ENCODE measurements around the gene ANKRD27. TPM values are rescaled to one million over a fixed set of nuclear protein-coding genes. Genes with fewer than 3 reads are reported as not detected.
A peak's percentile ranks its signal among the peaks of the same experiment; 100 is the strongest.
"Not testable (repeated sequence)": the region's sequence is repeated elsewhere in the genome, so short reads cannot be mapped to it uniquely, and the experiment has no call there.

ANKRD27 gene
- polyA plus RNA-seq, 1 experiment = 28.7 TPM

DNA sequence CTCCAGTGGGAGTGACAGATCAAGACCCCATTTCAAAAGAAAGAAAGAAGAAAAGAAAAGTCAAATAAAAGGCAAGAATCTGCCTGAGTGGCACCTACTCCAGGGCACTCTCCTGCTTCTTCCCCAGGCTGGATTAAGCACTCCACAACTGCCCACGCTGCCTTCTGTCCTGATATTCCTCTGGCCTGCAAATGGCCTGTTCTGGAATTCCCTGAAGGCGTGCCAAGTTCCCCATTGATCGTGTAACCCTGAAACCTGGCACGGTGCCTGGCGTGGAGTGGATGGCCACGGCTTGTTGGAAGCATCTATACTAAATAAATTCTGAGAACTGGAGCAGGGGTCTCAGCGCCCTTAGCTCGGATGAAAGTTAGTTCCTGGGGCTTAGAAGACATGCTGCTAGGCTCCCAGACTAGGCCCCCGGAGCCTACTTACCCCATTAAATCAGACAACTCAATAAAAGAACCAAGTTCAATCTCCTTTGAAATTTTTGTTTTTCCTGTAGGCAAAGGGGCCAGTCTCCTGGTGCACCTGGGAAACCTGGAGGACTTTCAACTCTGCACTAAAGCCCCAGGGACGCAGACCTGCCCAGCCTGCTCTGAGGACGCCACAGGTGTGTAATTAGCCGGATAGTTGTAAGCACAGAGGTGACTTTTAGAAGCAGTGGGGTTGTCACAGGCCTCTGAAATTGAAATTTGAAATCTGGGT, 21.9 kb downstream of the ANKRD27 start:
- DNase-seq (ENCODE audit: low read depth, low spot score) = peak; percentile 65
- H3K27me3 ChIP-seq (ENCODE audit: control insufficient read depth, insufficient read depth, low read length) = no peaks in the 10 kb centered on the region
- ChIA-PET POLR2A (no interaction called here), CTCF (no interaction called here)
- TF ChIP-seq, protein P1, sequence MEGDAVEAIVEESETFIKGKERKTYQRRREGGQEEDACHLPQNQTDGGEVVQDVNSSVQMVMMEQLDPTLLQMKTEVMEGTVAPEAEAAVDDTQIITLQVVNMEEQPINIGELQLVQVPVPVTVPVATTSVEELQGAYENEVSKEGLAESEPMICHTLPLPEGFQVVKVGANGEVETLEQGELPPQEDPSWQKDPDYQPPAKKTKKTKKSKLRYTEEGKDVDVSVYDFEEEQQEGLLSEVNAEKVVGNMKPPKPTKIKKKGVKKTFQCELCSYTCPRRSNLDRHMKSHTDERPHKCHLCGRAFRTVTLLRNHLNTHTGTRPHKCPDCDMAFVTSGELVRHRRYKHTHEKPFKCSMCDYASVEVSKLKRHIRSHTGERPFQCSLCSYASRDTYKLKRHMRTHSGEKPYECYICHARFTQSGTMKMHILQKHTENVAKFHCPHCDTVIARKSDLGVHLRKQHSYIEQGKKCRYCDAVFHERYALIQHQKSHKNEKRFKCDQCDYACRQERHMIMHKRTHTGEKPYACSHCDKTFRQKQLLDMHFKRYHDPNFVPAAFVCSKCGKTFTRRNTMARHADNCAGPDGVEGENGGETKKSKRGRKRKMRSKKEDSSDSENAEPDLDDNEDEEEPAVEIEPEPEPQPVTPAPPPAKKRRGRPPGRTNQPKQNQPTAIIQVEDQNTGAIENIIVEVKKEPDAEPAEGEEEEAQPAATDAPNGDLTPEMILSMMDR (IDR thresholded peaks at IDR 0.05; ENCODE audit: low read depth, low read length) = no peak
- H3K27ac ChIP-seq (ENCODE audit: low read depth, low read length) = peak overlapping the region; percentile 11
- no peaks in the 10 kb centered on the region for H3K9me3 ChIP-seq (ENCODE audit: control insufficient read depth, insufficient read depth, low read length)
- no peak overlapping the region for H3K4me3 ChIP-seq (ENCODE audit: low read depth, low read length)

DNA sequence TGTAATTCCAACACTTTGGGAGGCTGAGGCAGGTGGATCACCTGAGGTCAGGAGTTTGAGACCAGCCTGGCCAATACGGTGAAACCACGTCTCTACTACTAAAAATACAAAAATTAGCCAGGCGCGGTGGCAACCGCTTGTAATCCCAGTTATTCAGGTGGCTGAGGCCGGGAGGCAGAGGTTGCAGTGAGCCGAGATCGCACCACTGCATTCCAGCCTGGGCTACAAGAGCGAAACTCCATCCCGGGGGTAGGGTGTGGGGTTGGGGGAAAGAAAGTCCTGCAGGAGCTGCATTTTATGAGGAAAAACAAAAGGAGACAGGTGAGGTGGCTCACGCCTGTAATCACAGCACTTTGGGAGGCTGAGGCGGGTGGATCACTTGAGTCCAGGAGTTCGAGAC, 22.6 kb downstream of the ANKRD27 start:
- POLR2A ChIA-PET = interaction anchor here (0.6 kb wide), 1 partner anchor 425 kb away, joined by 4 read pairs; no protein-coding TSS in a partner anchor
- H3K9me3 ChIP-seq (ENCODE audit: control insufficient read depth, insufficient read depth, low read length); H3K27me3 ChIP-seq (ENCODE audit: control insufficient read depth, insufficient read depth, low read length); DNase-seq (ENCODE audit: low read depth, low spot score); CTCF ChIA-PET; H3K27ac ChIP-seq (ENCODE audit: low read depth, low read length); H3K4me3 ChIP-seq (ENCODE audit: low read depth, low read length): not testable (repeated sequence)

DNA sequence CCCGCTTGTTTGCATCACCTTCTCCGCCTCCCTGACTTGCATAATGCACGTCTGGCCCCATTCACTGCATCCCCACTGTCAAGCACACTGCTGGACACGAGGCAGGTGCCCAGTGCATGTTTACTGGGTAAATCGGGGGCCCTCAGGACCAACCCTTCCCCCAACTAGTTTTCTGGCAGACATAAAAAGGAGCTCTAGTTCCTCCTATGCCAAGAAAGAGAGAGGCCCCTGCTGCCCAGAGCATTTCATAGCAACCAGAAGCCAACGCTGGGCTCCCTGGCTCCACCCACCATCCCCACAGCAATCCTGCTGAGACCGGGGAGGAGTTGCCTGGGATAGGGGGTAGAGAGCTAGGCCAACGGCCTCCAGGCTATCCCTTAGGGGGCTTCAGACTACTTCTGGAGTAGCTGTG, 23.2 kb downstream of the ANKRD27 start:
- ChIA-PET POLR2A (interaction anchor here (0.6 kb wide), 1 partner anchor 425 kb away, joined by 4 read pairs; no protein-coding TSS in a partner anchor), CTCF (no interaction called here)
- Histone ChIP-seq H3K9me3 (ENCODE audit: control insufficient read depth, insufficient read depth, low read length) (no peaks in the 10 kb centered on the region), H3K27me3 (ENCODE audit: control insufficient read depth, insufficient read depth, low read length) (no peaks in the 10 kb centered on the region), H3K4me3 (ENCODE audit: low read depth, low read length) (no peak overlapping the region), H3K27ac (ENCODE audit: low read depth, low read length) (no peak overlapping the region)
- no peak for DNase-seq (ENCODE audit: low read depth, low spot score)
- TF ChIP-seq, protein P1 (IDR thresholded peaks at IDR 0.05; ENCODE audit: low read depth, low read length) = 0 out of 2 replicates have a peak, but pooled peaks have one; percentile 7

DNA sequence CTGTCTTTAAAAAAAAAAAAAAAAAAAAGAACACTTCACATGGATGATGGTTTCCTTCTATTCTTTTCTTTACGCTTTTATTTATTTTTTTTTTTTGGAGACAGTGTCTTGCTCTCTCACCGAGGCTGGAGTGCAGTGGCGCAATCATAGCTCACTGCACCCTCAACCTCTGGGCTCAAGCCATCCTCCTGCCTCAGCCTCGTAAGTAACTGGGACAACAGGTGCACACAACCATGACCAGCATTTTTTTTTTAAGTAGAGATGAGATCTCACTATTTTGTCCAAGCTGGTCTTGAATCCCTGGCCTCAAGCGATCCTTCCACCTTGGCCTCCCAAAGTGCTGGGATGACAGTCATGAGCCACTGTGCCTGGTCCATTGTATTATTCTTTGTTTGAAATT, 24.3 kb downstream of the ANKRD27 start:
- CTCF ChIA-PET = interaction anchor here (0.8 to 0.9 kb wide), 2 partner anchors 9 to 50 kb away, joined by 3 read pairs; no protein-coding TSS in a partner anchor
- no peak for DNase-seq (ENCODE audit: low read depth, low spot score)
- POLR2A ChIA-PET = no interaction called here
- H3K9me3 ChIP-seq (ENCODE audit: control insufficient read depth, insufficient read depth, low read length) = no peaks in the 10 kb centered on the region
- H3K27me3 ChIP-seq (ENCODE audit: control insufficient read depth, insufficient read depth, low read length) = no peaks in the 10 kb centered on the region
- H3K4me3 ChIP-seq (ENCODE audit: low read depth, low read length) = no peak overlapping the region
- H3K27ac ChIP-seq (ENCODE audit: low read depth, low read length) = no peak overlapping the region
- TF ChIP-seq, protein P1 (IDR thresholded peaks at IDR 0.05; ENCODE audit: low read depth, low read length) = no peak

DNA sequence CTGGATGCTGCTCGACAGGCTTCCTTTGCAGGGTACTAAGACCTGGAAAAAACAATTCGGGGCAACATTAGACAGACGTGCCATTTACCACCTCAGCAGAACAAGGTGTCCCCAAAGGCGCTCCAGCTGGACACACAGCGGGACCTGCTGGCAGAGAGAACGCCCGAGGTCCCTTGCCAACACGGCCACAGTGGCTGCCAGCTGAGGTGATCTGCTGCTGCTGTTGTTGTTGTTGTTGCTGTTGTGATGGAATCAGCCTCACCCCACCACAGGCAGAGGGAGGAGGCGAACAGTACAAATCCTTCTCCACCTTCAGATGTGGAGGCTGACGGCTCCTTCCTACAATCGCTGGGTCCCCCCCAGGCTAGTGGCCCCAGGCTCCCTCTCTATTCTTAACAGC, 25.2 kb downstream of the ANKRD27 start:
- CTCF ChIA-PET = interaction anchor here (0.9 to 1.5 kb wide), 2 partner anchors 8 to 50 kb away, joined by 3 to 6 read pairs; no protein-coding TSS in a partner anchor

More for the DNA sequence above, 25.2 kb downstream of the ANKRD27 start:
- POLR2A ChIA-PET = no interaction called here
- H3K27me3 ChIP-seq (ENCODE audit: control insufficient read depth, insufficient read depth, low read length) = no peaks in the 10 kb centered on the region
- no peak overlapping the region for H3K27ac ChIP-seq (ENCODE audit: low read depth, low read length)
- TF ChIP-seq, protein P1 (IDR thresholded peaks at IDR 0.05; ENCODE audit: low read depth, low read length) = no peak
- no peak overlapping the region for H3K4me3 ChIP-seq (ENCODE audit: low read depth, low read length)
- no peak for DNase-seq (ENCODE audit: low read depth, low spot score)
- no peaks in the 10 kb centered on the region for H3K9me3 ChIP-seq (ENCODE audit: control insufficient read depth, insufficient read depth, low read length)
